GM06990 (cell line): ENCODE measurements around the gene FCRL4.

Experiments
- DNase-seq: peaks from one replicate; pipeline ENCODE4 v3.0.0-alpha.2; 2011; ENCODE audit not compliant: insufficient read length; ENCODE audit errors: extremely low read depth
- H3K27me3 ChIP-seq: replicated peaks from 2 replicates; pipeline ENCODE4 v1.6.0; 2011; ENCODE audit warnings: low read length; ENCODE audit not compliant: control insufficient read depth, insufficient read depth
- H3K36me3 ChIP-seq: 2 replicates; pipeline ENCODE4 v1.5.1; 2011; ENCODE audit warnings: low read length; ENCODE audit not compliant: control insufficient read depth, insufficient read depth
- H3K4me3 ChIP-seq: replicated peaks from 2 replicates; pipeline ENCODE4 v1.5.1; 2011; ENCODE audit warnings: low read depth, mild to moderate bottlenecking, control low read depth, low read length
- TF ChIP-seq, protein P1 (sequence below): IDR thresholded peaks from 2 replicates; pipeline ENCODE4 v1.5.1; 2011; ENCODE audit warnings: low read length, control low read depth, mild to moderate bottlenecking, inconsistent platforms; ENCODE audit not compliant: insufficient read depth, poor library complexity, severe bottlenecking

FCRL4 gene

DNA sequence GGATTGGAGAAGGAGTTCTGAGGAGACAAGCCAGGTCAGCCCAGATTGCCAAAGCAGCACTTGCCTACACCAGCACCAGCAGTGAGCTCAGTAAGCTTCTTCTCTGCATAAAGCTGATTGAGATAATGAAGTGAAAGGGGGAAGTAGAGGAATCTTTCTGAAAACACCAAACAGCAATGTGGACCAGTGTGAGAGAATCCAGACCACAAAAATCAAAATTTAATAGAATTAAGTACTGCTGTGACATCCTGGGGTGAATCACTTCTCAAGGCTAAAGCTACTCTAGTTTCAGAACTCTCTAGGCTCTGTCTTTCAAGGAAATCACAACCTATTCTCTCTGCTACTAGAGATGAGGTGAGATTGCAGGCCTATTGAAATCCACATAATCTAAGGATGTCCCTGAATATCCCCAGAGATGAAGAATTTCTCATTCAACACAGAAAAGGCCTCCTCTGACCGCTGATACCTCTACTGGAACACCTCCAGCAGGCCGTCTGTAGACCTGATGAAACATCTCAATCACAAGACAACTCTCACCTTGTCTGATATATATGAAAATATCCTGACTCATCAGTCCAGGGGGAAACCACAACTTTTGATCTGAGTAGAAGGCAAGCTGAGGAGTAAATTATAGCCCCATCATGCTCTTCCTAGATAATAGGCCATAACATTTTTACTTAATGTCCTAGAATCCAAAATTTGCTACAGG, at the start of gene FCRL4:
Gene FCRL4 (minus strand): TSS at position 127 of the 709 bp plus-strand sequence. CDS start 141 bp downstream, outside the sequence.
- no peaks in the 10 kb centered on the region for H3K36me3 ChIP-seq
- DNase-seq, result peak; percentile 59
- TF ChIP-seq, protein P1, sequence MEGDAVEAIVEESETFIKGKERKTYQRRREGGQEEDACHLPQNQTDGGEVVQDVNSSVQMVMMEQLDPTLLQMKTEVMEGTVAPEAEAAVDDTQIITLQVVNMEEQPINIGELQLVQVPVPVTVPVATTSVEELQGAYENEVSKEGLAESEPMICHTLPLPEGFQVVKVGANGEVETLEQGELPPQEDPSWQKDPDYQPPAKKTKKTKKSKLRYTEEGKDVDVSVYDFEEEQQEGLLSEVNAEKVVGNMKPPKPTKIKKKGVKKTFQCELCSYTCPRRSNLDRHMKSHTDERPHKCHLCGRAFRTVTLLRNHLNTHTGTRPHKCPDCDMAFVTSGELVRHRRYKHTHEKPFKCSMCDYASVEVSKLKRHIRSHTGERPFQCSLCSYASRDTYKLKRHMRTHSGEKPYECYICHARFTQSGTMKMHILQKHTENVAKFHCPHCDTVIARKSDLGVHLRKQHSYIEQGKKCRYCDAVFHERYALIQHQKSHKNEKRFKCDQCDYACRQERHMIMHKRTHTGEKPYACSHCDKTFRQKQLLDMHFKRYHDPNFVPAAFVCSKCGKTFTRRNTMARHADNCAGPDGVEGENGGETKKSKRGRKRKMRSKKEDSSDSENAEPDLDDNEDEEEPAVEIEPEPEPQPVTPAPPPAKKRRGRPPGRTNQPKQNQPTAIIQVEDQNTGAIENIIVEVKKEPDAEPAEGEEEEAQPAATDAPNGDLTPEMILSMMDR, result no peak
- no peaks in the 10 kb centered on the region; the same call in 1 of the 2 replicates for H3K27me3 ChIP-seq
- no peak within 1 kb of the TSS for H3K4me3 ChIP-seq

DNA sequence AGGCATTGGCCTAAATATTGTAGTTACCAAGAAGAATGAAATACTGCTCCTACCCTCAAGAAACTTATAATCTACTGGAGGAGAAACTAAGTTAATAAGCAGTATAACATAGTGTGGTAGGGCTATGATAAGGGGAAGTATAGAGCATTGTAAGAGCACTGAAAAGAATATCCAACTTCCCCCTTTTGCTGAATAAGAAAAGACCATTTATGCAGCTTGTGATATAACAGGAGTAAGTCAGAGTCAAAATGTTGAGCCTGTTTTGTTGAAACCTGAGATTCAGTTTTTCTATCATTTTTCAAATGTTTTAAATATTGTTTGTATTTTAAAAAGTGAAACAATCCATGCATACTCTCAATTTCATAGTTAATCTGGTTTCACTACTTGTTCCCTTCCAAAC, 48.3 kb upstream of the FCRL4 start:
- H3K27me3 ChIP-seq, result peaks cover 3% of the 10 kb centered on the region
- no peak for DNase-seq
- TF ChIP-seq, protein P1, result no peak
- no peak overlapping the region for H3K4me3 ChIP-seq
- no peaks in the 10 kb centered on the region for H3K36me3 ChIP-seq

DNA sequence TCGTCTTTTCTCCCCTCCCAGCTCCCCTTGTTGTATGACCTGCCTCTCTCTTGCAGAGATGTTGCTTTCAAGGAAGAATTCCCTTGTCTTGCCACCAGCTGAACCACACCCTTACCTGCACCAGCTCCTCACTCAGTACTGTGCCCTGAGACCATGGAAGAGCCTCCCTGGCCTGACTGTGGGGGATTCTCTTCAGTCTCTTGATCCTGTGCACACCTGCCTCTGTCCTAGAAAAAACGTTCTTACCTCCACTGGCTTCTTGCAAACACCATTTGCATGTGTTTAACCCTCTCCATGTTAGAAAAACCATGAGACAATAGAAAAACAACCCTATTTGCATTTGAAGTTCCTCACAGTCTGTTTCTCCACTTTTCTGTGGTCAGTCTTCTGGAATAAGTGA, 43.3 kb upstream of the FCRL4 start:
- no peak overlapping the region for H3K4me3 ChIP-seq
- H3K36me3 ChIP-seq, result no peaks in the 10 kb centered on the region
- H3K27me3 ChIP-seq, result peaks cover 5% of the 10 kb centered on the region
- DNase-seq, result no peak
- TF ChIP-seq, protein P1, result no peak

DNA sequence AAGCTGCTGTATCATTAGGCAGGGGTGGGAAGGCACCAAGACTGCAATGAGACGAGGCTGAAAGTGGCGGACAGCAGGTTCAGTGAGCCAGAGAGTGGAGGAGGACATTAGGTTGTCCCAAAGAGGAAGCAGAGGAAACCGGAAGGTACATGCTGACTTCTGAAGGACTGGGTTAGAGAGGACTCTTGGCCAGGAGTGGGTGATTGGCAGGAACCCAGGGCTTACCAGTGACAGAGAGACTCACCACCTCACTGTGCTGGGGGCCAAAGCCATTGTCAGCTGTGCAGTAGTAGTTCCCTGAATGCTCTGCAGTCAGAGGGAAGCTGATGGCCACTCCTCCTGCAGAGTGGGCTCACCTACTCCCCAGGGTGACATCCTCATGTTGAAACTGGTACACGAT, 41.9 kb upstream of the FCRL4 start:
- Histone ChIP-seq H3K36me3 (no peaks in the 10 kb centered on the region), H3K4me3 (no peak overlapping the region), H3K27me3 (peaks cover 5% of the 10 kb centered on the region)
- TF ChIP-seq, protein P1, result no peak
- DNase-seq, result no peak

DNA sequence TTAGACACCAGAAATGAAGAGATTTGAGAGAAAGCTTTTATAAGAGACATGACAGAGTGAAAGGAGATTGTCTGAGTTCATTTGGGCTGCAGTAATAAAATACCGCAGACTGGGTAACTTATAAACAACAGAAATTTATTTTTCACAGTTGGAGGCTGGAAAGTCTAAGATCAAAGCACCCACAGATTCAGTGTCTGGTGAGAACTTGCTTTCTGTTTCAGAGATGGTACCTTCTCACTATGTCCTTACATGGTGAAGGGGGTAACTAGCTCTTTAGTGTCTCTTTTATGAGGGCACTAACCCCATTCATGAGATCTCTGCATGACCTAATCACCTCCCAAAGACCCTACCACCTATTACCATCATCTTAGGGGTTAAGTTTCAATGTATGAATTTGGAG, 30.9 kb upstream of the FCRL4 start:
- no peak for DNase-seq
- TF ChIP-seq, protein P1, result no peak
- Histone ChIP-seq H3K36me3 (no peaks in the 10 kb centered on the region), H3K27me3 (no peaks in the 10 kb centered on the region; the same call in 1 of the 2 replicates), H3K4me3 (no peak overlapping the region)
